GM12878 (cell line): ENCODE results near the gene LDLRAD4. TPM values are rescaled to one million over a fixed set of nuclear protein-coding genes. Genes with fewer than 3 reads are reported as not detected.

Experiments used
- CHD1 ChIP-seq: IDR thresholded peaks from 2 replicates; pipeline ENCODE4 v1.6.1; 2012; ENCODE audit warnings: low read depth, low read length, improper control_type of control experiment
- CREM ChIP-seq: IDR thresholded peaks from 2 replicates; pipeline ENCODE4 v1.6.1; 2014; ENCODE audit warnings: antibody characterized with exemption, low read depth
- E2F4 ChIP-seq: IDR thresholded peaks from 2 replicates; pipeline ENCODE4 v1.6.1; 2012; ENCODE audit warnings: low read depth, low read length, improper control_type of control experiment
- MTA2 ChIP-seq: fragments of 450-650 bp; IDR thresholded peaks from 2 replicates; pipeline ENCODE4 v1.6.1; 2016; ENCODE audit warnings: low read depth, mild to moderate bottlenecking, moderate library complexity
- NFYA ChIP-seq: IDR thresholded peaks from 2 replicates; pipeline ENCODE4 v1.6.1; 2011; ENCODE audit warnings: low read depth, mild to moderate bottlenecking, low read length, improper control_type of control experiment, borderline replicate concordance
- NR2C1 ChIP-seq: fragments of 450-650 bp; IDR thresholded peaks from 2 replicates; pipeline ENCODE4 v1.6.1; 2017; ENCODE audit warnings: antibody characterized with exemption, mild to moderate bottlenecking, moderate library complexity
- NR2C2 ChIP-seq: IDR thresholded peaks from 2 replicates; pipeline ENCODE4 v1.6.1; 2011; ENCODE audit warnings: borderline replicate concordance, low read depth; ENCODE audit not compliant: control insufficient read depth, insufficient read length
- RELA ChIP-seq: fragments of 450-650 bp; IDR thresholded peaks from 2 replicates; pipeline ENCODE4 v1.8.0; 2014; ENCODE audit warnings: borderline replicate concordance; ENCODE audit not compliant: partially characterized antibody
- SRF ChIP-seq, 2 experiments: IDR thresholded peaks; 2 replicates each; pipeline ENCODE4 v1.6.1; 2011; ENCODE audit warnings: low read depth in 2 of 2, low read length in 2 of 2, mild to moderate bottlenecking in 1 of 2, moderate library complexity in 1 of 2
- STAT1 ChIP-seq: fragments of 450-650 bp; conservative IDR thresholded peaks from 2 replicates; pipeline ENCODE4 v1.6.1; 2014; ENCODE audit warnings: antibody characterized with exemption, mild to moderate bottlenecking
- polyA plus RNA-seq, 11 experiments: library from polyadenylated mRNA; depleted of rRNA in 4 of 11; unstranded in 6 of 11; stranded (reverse) in 5 of 11; fragments of >200 nt; fragmentation: Nextera tagmentation in 4 of 11; fragmentation: Illumina TruSeq in 1 of 11; extraction: Ambion mirVana in 4 of 11; extraction: Trizol in 1 of 11; gene quantifications; 1 replicate in 1 of 11; 2 replicates in 10 of 11; pipeline versions ENCODE4 v1.2.1 to v1.2.3, GENCODE V29; 2011 to 2016; ENCODE audit warnings: inconsistent platforms in 2 of 11, missing spikeins in 2 of 11, low read depth in 1 of 11
- total RNA-seq, 4 experiments: library from RNA; depleted of rRNA in 3 of 4; stranded (reverse); fragments of >200 nt in 3 of 4; fragmentation: Illumina TruSeq in 1 of 4; extraction: Trizol in 1 of 4; gene quantifications; 2 replicates each; pipeline versions ENCODE4 v1.2.1 to v1.2.3, GENCODE V29; 2013 to 2021
- TF ChIP-seq, protein P1 (sequence below): fragments of 450-650 bp; IDR thresholded peaks from 2 replicates; pipeline ENCODE4 v1.6.1; 2017; ENCODE audit warnings: mild to moderate bottlenecking, low read depth, inconsistent platforms; ENCODE audit not compliant: poor library complexity, severe bottlenecking

The LDLRAD4 gene
- total and polyA plus RNA-seq, 10 of the 15 experiments (the other 5 are each of a cell fraction or from before 2014, with no cell fraction given) = 2.7 to 16.8 (median 11.2) TPM

DNA sequence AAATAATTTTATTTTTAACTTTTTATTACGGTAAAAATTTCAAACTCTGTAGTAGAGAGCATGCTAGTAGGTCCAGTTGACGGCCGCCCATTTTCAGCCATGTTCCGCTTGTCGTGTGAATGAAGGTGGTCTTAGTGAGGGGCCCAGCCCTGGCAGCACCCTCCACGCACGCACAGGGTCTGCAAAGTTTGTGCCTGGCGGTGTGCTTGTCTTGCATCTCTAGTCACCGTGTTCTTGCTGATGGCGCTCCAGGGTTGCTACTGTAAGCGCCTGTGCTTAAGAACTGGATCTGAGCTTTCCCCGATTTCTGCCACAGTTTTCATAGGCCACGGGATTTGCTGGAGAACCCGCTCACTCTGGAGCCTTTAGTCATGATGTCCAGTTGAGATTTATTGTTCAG, 28.9 kb downstream of the LDLRAD4 start (continued):
- TF ChIP-seq, protein P1, sequence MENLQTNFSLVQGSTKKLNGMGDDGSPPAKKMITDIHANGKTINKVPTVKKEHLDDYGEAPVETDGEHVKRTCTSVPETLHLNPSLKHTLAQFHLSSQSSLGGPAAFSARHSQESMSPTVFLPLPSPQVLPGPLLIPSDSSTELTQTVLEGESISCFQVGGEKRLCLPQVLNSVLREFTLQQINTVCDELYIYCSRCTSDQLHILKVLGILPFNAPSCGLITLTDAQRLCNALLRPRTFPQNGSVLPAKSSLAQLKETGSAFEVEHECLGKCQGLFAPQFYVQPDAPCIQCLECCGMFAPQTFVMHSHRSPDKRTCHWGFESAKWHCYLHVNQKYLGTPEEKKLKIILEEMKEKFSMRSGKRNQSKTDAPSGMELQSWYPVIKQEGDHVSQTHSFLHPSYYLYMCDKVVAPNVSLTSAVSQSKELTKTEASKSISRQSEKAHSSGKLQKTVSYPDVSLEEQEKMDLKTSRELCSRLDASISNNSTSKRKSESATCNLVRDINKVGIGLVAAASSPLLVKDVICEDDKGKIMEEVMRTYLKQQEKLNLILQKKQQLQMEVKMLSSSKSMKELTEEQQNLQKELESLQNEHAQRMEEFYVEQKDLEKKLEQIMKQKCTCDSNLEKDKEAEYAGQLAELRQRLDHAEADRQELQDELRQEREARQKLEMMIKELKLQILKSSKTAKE = no peak
- no peak for TF ChIP-seq RELA
- no peak for TF ChIP-seq MTA2
- TF ChIP-seq CHD1 = no peak
- TF ChIP-seq STAT1 = no peak
- no peak for TF ChIP-seq NR2C1
- TF ChIP-seq NR2C2 = no peak
- TF ChIP-seq E2F4 = no peak
- TF ChIP-seq SRF (IDR thresholded peaks at IDR 0.05; ENCODE audit: low read depth in 2 of 2, low read length in 2 of 2) = no peak
- no peak for TF ChIP-seq CREM
- TF ChIP-seq NFYA = no peak
